Measurements from ENCODE around the gene TTC23. TPM values are rescaled to one million over a fixed set of nuclear protein-coding genes. Genes with fewer than 3 reads are reported as not detected.

TTC23 gene
- total and polyA plus RNA-seq, 9 of the 15 experiments (the other 6 are each of a cell fraction or from before 2014, with no cell fraction given), result 0.41 to 4.5 (median 2.5) TPM

DNA sequence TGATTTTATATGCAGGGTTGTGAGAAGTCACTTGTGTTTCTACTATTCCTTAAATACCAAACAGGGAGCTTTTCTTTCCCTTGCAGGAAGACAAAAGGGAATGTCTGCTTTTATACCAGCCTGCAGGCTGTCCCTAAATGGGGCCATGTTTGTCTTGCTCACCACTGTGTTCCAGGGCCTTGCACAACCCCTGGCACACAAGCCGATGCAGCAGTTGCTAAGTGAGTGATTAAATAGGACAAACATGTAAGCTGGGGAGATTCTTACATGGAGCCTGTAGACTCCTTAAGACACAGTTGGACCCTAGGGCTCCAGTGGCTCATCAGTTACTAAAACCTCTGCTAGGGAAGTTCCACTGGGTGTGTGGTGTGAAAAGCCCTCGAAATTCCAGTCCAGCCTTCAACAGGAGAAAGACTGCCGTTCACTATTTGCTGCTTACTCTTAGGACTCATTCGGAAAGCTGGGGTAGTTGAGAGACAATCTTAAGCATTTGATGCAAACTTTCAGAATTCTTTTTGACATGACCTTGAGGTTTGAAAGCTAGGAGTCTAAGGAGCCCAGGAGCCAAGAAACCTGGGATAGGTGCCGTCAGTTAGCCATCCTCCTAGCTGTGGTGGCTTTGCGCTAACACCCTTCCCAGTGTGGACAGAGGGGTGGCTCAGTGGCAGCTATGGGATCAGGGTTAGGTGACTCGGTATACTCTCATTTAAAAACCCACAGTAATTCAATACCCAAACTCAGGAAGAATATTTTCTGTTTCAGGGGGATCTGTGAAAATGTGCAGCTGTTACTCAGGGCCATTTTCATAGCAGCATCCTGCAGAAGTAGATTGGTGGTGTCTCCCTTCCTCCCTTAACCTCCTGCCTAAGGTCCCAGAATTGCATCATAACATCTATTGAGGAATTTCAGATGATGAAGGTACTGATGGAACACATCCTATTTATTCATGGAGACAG lies 105.4 kb downstream of the TTC23 start:
- Histone ChIP-seq H3K79me2 (ENCODE audit: control insufficient read depth, insufficient read depth, low read length) (no peaks in the 10 kb centered on the region), H3K27me3 (ENCODE audit: control insufficient read depth in 2 of 2, insufficient read depth in 2 of 2, low read length in 2 of 2) (peaks cover 0 to 11% of the 10 kb centered on the region in 2 experiments; a peak in 2 of 5 replicates), H3K9ac (ENCODE audit: insufficient read depth in 1 of 2, low read depth in 2 of 2, low read length in 2 of 2) (no peak overlapping the region), H3K9me1 (ENCODE audit: control insufficient read depth, insufficient read depth, low read length) (no peaks in the 10 kb centered on the region), H3K4me2 (ENCODE audit: insufficient read depth, low read length) (no peak overlapping the region), H3K4me3 (no peak overlapping the region), H3K4me1 (replicated peaks in 1 of 2; ENCODE audit: control insufficient read depth in 2 of 2, insufficient read depth in 2 of 2, low read length in 2 of 2) (no peaks in the 10 kb centered on the region), H3K9me3 (replicated peaks; ENCODE audit: control insufficient read depth, insufficient read depth, low read depth, low read length) (no peaks in the 10 kb centered on the region), H4K20me1 (replicated peaks; ENCODE audit: control insufficient read depth, insufficient read depth, low read length) (no peaks in the 10 kb centered on the region), H3K36me3 (ENCODE audit: control insufficient read depth, insufficient read depth, low read length) (no peaks in the 10 kb centered on the region), H2AFZ (ENCODE audit: low read depth, low read length) (no peak overlapping the region), H3K27ac (ENCODE audit: extremely low read depth, low read depth, low read length) (no peak overlapping the region)
- CTCF ChIA-PET (ENCODE audit: low intra/inter-chr PET ratio), result no interaction called here
- POLR2A ChIA-PET, result interaction anchor here (0.6 to 1.4 kb wide), 4 partner anchors 9 to 27 kb away, joined by 3 to 4 read pairs (median 3); no protein-coding TSS in a partner anchor
- 6% methylated on average over 7 of the region's 7 CpGs for WGBS (ENCODE audit: insufficient coverage, low coverage, missing lambda C conversion rate)
- DNase-seq (ENCODE audit: extremely low read depth in 1 of 4, low spot score in 3 of 4), result no peak
- ATAC-seq, result no peak
- intact Hi-C loops (cut with micrococcal nuclease) (no loop called here), in situ Hi-C loops (cut with MboI) (no loop called here)
- BruUV-seq (replicated peaks), result no TSS peak
- no peak for FAIRE-seq
- TF ChIP-seq, protein P1, sequence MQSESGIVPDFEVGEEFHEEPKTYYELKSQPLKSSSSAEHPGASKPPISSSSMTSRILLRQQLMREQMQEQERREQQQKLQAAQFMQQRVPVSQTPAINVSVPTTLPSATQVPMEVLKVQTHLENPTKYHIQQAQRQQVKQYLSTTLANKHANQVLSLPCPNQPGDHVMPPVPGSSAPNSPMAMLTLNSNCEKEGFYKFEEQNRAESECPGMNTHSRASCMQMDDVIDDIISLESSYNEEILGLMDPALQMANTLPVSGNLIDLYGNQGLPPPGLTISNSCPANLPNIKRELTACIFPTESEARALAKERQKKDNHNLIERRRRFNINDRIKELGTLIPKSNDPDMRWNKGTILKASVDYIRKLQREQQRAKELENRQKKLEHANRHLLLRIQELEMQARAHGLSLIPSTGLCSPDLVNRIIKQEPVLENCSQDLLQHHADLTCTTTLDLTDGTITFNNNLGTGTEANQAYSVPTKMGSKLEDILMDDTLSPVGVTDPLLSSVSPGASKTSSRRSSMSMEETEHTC (IDR thresholded peaks at IDR 0.05), result no peak
- TF ChIP-seq SNIP1 (IDR thresholded peaks at IDR 0.05; ENCODE audit: low read depth), result no peak
- no peak for TF ChIP-seq USF1 (CRISPR knock-in tag; IDR thresholded peaks at IDR 0.05)
- no peak for TF ChIP-seq OTX1 (CRISPR knock-in tag; IDR thresholded peaks at IDR 0.05)
- TF ChIP-seq, protein P2, sequence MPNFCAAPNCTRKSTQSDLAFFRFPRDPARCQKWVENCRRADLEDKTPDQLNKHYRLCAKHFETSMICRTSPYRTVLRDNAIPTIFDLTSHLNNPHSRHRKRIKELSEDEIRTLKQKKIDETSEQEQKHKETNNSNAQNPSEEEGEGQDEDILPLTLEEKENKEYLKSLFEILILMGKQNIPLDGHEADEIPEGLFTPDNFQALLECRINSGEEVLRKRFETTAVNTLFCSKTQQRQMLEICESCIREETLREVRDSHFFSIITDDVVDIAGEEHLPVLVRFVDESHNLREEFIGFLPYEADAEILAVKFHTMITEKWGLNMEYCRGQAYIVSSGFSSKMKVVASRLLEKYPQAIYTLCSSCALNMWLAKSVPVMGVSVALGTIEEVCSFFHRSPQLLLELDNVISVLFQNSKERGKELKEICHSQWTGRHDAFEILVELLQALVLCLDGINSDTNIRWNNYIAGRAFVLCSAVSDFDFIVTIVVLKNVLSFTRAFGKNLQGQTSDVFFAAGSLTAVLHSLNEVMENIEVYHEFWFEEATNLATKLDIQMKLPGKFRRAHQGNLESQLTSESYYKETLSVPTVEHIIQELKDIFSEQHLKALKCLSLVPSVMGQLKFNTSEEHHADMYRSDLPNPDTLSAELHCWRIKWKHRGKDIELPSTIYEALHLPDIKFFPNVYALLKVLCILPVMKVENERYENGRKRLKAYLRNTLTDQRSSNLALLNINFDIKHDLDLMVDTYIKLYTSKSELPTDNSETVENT (CRISPR knock-in tag; IDR thresholded peaks at IDR 0.05), result no peak
- no peak for TF ChIP-seq ZNF311 (CRISPR knock-in tag; IDR thresholded peaks at IDR 0.05)
- TF ChIP-seq BRCA1 (IDR thresholded peaks at IDR 0.05), result no peak
- no peak for TF ChIP-seq BRCA1 (CRISPR knock-in tag; IDR thresholded peaks at IDR 0.05)
- no peak for TF ChIP-seq MNT (conservative IDR thresholded peaks at IDR 0.05)
- no peak for TF ChIP-seq PHF21A (IDR thresholded peaks at IDR 0.05; ENCODE audit: borderline replicate concordance, low read depth)
- no peak for TF ChIP-seq ZFX (CRISPR knock-in tag; IDR thresholded peaks at IDR 0.05)
- TF ChIP-seq TARDBP (IDR thresholded peaks at IDR 0.05), result no peak
- no peak for TF ChIP-seq ZSCAN32 (CRISPR knock-in tag; IDR thresholded peaks at IDR 0.05)
- TF ChIP-seq CBFA2T2 (conservative IDR thresholded peaks at IDR 0.05), result no peak
- TF ChIP-seq LEF1 (IDR thresholded peaks at IDR 0.05), result no peak
- TF ChIP-seq IFI16 (CRISPR knock-in tag; IDR thresholded peaks at IDR 0.05), result no peak
- no peak for TF ChIP-seq ZNF583 (CRISPR knock-in tag; IDR thresholded peaks at IDR 0.05)

Data from K562 (cell line).